ENCODE data around the gene MAP3K20. TPM values are rescaled to one million over a fixed set of nuclear protein-coding genes. Genes with fewer than 3 reads are reported as not detected.
A peak's percentile ranks its signal among the peaks of the same experiment; 100 is the strongest.

Gene MAP3K20
- total and polyA plus RNA-seq, 8 donors, result 49.6 to 71.8 (median 64.6) TPM

GRCh38 chr2:173148520-173148919 lies 72.9 kb downstream of the MAP3K20 start:
- intact Hi-C loops (cut with DNase I), result no loop called here

GRCh38 chr2:173149491-173149890 lies 73.8 kb downstream of the MAP3K20 start:
- Histone ChIP-seq H3K4me1 (peaks cover 0 to 42% of the 10 kb centered on the region in 2 donors), H3K4me3 (no peak overlapping the region), H3K9me3 (no peaks in the 10 kb centered on the region), H3K36me3 (no peaks in the 10 kb centered on the region), H3K27ac (no peak overlapping the region), H3K27me3 (no peaks in the 10 kb centered on the region)
- no peak for TF ChIP-seq CTCF (IDR thresholded peaks at IDR 0.05)
- DNase-seq, result no peak
- ATAC-seq, result peak; percentile 49
- intact Hi-C loops (cut with DNase I), result no loop called here

More at GRCh38 chr2:173148520-173148919, 72.9 kb downstream of the MAP3K20 start:
- no peak for ATAC-seq
- TF ChIP-seq CTCF (IDR thresholded peaks at IDR 0.05), result no peak
- Histone ChIP-seq H3K4me3 (no peak overlapping the region), H3K9me3 (no peaks in the 10 kb centered on the region), H3K4me1 (peaks cover 0 to 42% of the 10 kb centered on the region in 2 donors), H3K36me3 (no peaks in the 10 kb centered on the region), H3K27ac (no peak overlapping the region), H3K27me3 (no peaks in the 10 kb centered on the region)
- no peak for DNase-seq

- no peaks in the 10 kb centered on the region for H3K36me3 ChIP-seq
- H3K27ac ChIP-seq, result peak overlapping the region in 1 of 2 donors; percentile 0
- peaks cover 0 to 42% of the 10 kb centered on the region in 2 donors for H3K4me1 ChIP-seq
- H3K27me3 ChIP-seq, result no peaks in the 10 kb centered on the region
- no peaks in the 10 kb centered on the region for H3K9me3 ChIP-seq
- intact Hi-C loops (cut with DNase I), result no loop called here
- TF ChIP-seq CTCF (IDR thresholded peaks at IDR 0.05), result no peak
- peak; percentile 55 for ATAC-seq
- no peak overlapping the region for H3K4me3 ChIP-seq
- no peak for DNase-seq
Measured at GRCh38 chr2:173150087-173150486, 74.4 kb downstream of the MAP3K20 start.

- no peak for ATAC-seq
- Histone ChIP-seq H3K4me1 (peaks cover 0 to 42% of the 10 kb centered on the region in 2 donors), H3K4me3 (no peak overlapping the region), H3K36me3 (no peaks in the 10 kb centered on the region), H3K27me3 (no peaks in the 10 kb centered on the region), H3K27ac (no peak overlapping the region), H3K9me3 (no peaks in the 10 kb centered on the region)
- no peak for TF ChIP-seq CTCF (IDR thresholded peaks at IDR 0.05)
- no peak for DNase-seq
- intact Hi-C loops (cut with DNase I), result no loop called here
Measured at GRCh38 chr2:173150963-173151362, 75.3 kb downstream of the MAP3K20 start.

GRCh38 chr2:173151671-173152401 lies 76.2 kb downstream of the MAP3K20 start:
- intact Hi-C loops (cut with DNase I), result no loop called here

More at GRCh38 chr2:173151671-173152401, 76.2 kb downstream of the MAP3K20 start:
- Histone ChIP-seq H3K27ac (no peak overlapping the region), H3K9me3 (no peaks in the 10 kb centered on the region), H3K4me3 (no peak overlapping the region), H3K27me3 (no peaks in the 10 kb centered on the region), H3K4me1 (peaks cover 0 to 42% of the 10 kb centered on the region in 2 donors), H3K36me3 (no peaks in the 10 kb centered on the region)
- no peak for TF ChIP-seq CTCF (IDR thresholded peaks at IDR 0.05)
- no peak for ATAC-seq
- DNase-seq, result no peak
